GM19240 (cell line): ENCODE results near the gene TPH1.
"Not testable (repeated sequence)": the region's sequence is repeated elsewhere in the genome, so short reads cannot be mapped to it uniquely, and the experiment has no call there.

ENCODE experiments used
- DNase-seq: peaks from one replicate; pipeline ENCODE4 v3.0.0; 2011; ENCODE audit warnings: low spot score; ENCODE audit not compliant: insufficient read length

The TPH1 gene

GRCh38 chr11:18022419-18022818 lies 23.6 kb downstream of the TPH1 start:
- DNase-seq = no peak

GRCh38 chr11:18019650-18020049 lies 26.4 kb downstream of the TPH1 start:
- no peak for DNase-seq

- no peak for DNase-seq
These were observed 29.3 kb downstream of the TPH1 start for GRCh38 chr11:18016789-18017188.

- DNase-seq = no peak
These were observed 31.2 kb downstream of the TPH1 start for GRCh38 chr11:18014876-18015275.

- no peak for DNase-seq
These were observed 32.1 kb downstream of the TPH1 start for GRCh38 chr11:18013790-18014507.

- DNase-seq = peak; percentile 83
These were observed 32.9 kb downstream of the TPH1 start, which contains the start of gene SERGEF for GRCh38 chr11:18012906-18013781. TSS of gene SERGEF (minus strand) at chr11:18013047. CDS start at chr11:18013010, 37 bp downstream.

- no peak for DNase-seq
These were observed 33.8 kb downstream of the TPH1 start for GRCh38 chr11:18012122-18012905.

GRCh38 chr11:18011633-18012032 lies 34.4 kb downstream of the TPH1 start:
- no peak for DNase-seq

GRCh38 chr11:18010977-18011586 lies 35.0 kb downstream of the TPH1 start:
- DNase-seq = no peak

- DNase-seq = no peak
These were observed 35.9 kb downstream of the TPH1 start for GRCh38 chr11:18010121-18010670.

GRCh38 chr11:18005376-18006129 lies 40.5 kb downstream of the TPH1 start:
- no peak for DNase-seq

- no peak for DNase-seq
These were observed 44.9 kb downstream of the TPH1 start for GRCh38 chr11:18001191-18001590.

GRCh38 chr11:18000760-18001159 lies 45.3 kb downstream of the TPH1 start:
- no peak for DNase-seq

GRCh38 chr11:18000128-18000527 lies 45.9 kb downstream of the TPH1 start:
- DNase-seq = not testable (repeated sequence)
